HG03378 (cell line): ENCODE measurements around the gene ZNF280A.
"Not testable (repeated sequence)": the region's sequence is repeated elsewhere in the genome, so short reads cannot be mapped to it uniquely, and the experiment has no call there.

Experiments
- ATAC-seq: cut with Tn5 transposase; IDR thresholded peaks from one replicate; pipeline ENCODE4 v1.9.1; 2021; ENCODE audit warnings: mild to moderate bottlenecking, moderate library complexity; ENCODE audit not compliant: unreplicated experiment

Gene ZNF280A

DNA sequence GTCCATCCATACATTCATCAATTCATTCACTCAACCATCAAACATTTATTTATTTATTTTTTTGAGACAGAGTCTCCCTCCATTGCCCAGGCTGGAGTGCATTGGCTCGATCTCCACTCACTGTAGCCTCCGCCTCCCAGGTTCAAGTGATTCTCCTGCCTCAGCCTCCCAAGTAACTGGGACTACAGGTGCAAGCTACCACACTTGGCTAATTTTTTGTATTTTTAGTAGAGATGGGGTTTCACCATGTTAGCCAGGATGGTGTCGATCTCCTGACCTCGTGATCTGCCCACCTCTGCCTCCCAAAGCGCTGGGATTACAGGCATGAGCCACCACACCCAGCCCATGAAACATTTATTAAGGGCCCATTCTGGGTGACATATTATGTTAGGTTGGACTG, 49.0 kb downstream of the ZNF280A start:
- ATAC-seq: not testable (repeated sequence)

- no peak for ATAC-seq
Observed at GRCh38 chr22:22469527-22469926, 50.5 kb downstream of the ZNF280A start.

- not testable (repeated sequence) for ATAC-seq
Observed at GRCh38 chr22:22468794-22469469, 51.1 kb downstream of the ZNF280A start.

DNA sequence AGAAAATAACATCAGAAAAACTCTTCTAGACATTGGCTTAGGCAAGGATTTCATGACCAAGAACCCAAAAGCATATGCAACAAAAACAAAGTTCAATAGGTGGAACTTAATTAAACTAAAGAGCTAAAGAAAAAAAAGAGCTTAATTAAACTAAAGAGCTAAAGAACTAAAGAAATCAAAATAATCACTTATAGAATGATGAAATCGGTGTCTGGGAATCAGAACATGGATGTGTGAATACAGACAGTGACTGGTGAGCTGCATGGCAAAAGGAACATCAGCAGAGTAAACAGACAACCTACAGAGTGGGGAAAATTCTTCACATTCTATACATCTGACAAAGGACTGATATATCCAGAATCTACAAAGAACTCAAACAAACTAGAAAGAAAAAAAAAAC, 53.0 kb downstream of the ZNF280A start:
- ATAC-seq: no peak

- ATAC-seq: no peak
Observed at GRCh38 chr22:22465782-22466181, 54.3 kb downstream of the ZNF280A start.

- ATAC-seq: no peak
Observed at GRCh38 chr22:22465094-22465602, 54.9 kb downstream of the ZNF280A start.

GRCh38 chr22:22464541-22465054, 55.5 kb downstream of the ZNF280A start:
- no peak for ATAC-seq

DNA sequence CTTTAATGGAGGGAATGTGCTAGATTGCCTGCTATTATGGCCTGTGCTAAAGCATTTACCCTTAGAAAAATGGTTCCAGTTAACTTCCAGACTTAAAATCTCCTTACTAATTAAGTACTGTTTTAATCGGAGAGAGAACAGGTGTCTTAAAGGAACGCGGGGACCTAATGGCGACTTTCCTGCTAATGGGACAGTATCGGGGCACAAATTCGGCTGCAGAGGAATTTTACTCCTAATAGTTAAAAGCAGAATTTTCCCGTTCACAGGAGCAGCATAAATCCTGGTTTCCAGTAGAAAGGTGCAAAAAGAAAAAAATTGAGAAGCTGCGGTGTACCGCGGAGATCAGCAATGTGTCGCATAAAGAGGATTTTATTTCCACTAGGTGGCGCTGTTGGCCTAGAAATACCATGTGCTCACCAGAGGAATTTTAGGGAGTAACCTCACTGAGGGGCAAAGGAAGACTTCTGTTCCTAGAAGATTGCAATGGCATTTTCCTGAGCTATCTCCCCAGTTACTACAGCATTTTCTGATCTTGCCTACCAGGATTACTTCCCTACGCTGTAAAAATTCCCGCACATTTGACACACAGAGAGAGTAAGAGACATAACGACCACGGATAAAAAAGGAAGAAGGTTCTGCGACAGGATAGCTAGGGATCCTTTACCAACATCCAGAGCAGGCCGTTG, 56.1 kb downstream of the ZNF280A start:
- no peak for ATAC-seq
